H1 (cell line): Measurements from ENCODE around the gene AGPAT4. TPM values are rescaled to one million over a fixed set of nuclear protein-coding genes. Genes with fewer than 3 reads are reported as not detected.

ENCODE experiments used
- CTCF ChIA-PET: fragments of 300-600 bp; sonication (Branson Sonifier 250); formaldehyde crosslinking; loops from one replicate; lab custom pipeline; 2021; ENCODE audit not compliant: partially characterized antibody; lab: Charles Lee
- POLR2A ChIA-PET: fragments of 300-600 bp; sonication (Branson Sonifier 250); formaldehyde crosslinking; loops from one replicate; lab custom pipeline; 2021; ENCODE audit warnings: inconsistent platforms; ENCODE audit not compliant: partially characterized antibody; lab: Charles Lee
- DNase-seq, 2 experiments: peaks; one replicate each; pipeline versions ENCODE4 v3.0.0 to v3.0.0-alpha.2; 2010 to 2022; ENCODE audit warnings: low spot score in 2 of 2, low read depth in 1 of 2, mixed read lengths in 1 of 2
- FAIRE-seq: peaks from 2 replicates; lab custom pipeline; 2011; peaks lifted over from hg19 to GRCh38; lab: Jason Lieb, UNC
- H2AFZ ChIP-seq: 2 replicates; pipeline ENCODE4 v1.8.1; 2012; ENCODE audit warnings: low read length, inconsistent platforms
- H2AK5ac ChIP-seq: 2 replicates; pipeline ENCODE4 v1.6.1; 2013; ENCODE audit warnings: low read depth, low read length
- H2BK120ac ChIP-seq: replicated peaks from 2 replicates; pipeline ENCODE3; 2013; ENCODE audit warnings: low read depth, low read length, inconsistent platforms
- H2BK12ac ChIP-seq: 2 replicates; pipeline ENCODE4 v1.6.1; 2013; ENCODE audit warnings: low read depth, low read length
- H2BK15ac ChIP-seq: 2 replicates; pipeline ENCODE4 v1.6.1; 2013; ENCODE audit warnings: low read length
- H2BK20ac ChIP-seq: 2 replicates; pipeline ENCODE4 v1.6.1; 2013; ENCODE audit warnings: low read length
- H2BK5ac ChIP-seq: 2 replicates; pipeline ENCODE4 v1.6.1; 2013; ENCODE audit warnings: low read depth, low read length
- H3K14ac ChIP-seq: 2 replicates; pipeline ENCODE4 v1.6.1; 2013; ENCODE audit warnings: inconsistent platforms; ENCODE audit not compliant: insufficient read length
- H3K18ac ChIP-seq: 2 replicates; pipeline ENCODE4 v1.6.1; 2013; ENCODE audit warnings: low read length; ENCODE audit errors: extremely low read depth
- H3K23ac ChIP-seq: 2 replicates; pipeline ENCODE4 v1.6.1; 2013; ENCODE audit warnings: inconsistent platforms; ENCODE audit not compliant: insufficient read length
- H3K23me2 ChIP-seq: 2 replicates; pipeline ENCODE4 v1.6.1; 2013; ENCODE audit warnings: low read depth, low read length
- H3K27ac ChIP-seq: 2 replicates; pipeline ENCODE4 v1.6.1; 2011; ENCODE audit warnings: low read depth, low read length, inconsistent platforms
- H3K27me3 ChIP-seq, 4 experiments: replicated peaks in 1 of 4; 1 replicate in 1 of 4; 2 replicates in 3 of 4; pipeline versions ENCODE4 v1.6.1 to v1.8.1; 2011 to 2013; ENCODE audit warnings: low read length in 3 of 4, mild to moderate bottlenecking in 3 of 4, inconsistent platforms in 2 of 4, mixed read lengths in 2 of 4, moderate library complexity in 1 of 4; ENCODE audit not compliant: control insufficient read depth in 3 of 4, insufficient read depth in 3 of 4; ENCODE audit errors: extremely low read depth in 1 of 4
- H3K36me3 ChIP-seq, 4 experiments: 2 replicates each; pipeline versions ENCODE4 v1.6.1 to v1.8.1; 2011 to 2013; ENCODE audit warnings: mild to moderate bottlenecking in 4 of 4, low read length in 3 of 4, moderate library complexity in 2 of 4, control low read depth in 1 of 4, inconsistent platforms in 1 of 4; ENCODE audit not compliant: insufficient read depth in 4 of 4, control insufficient read depth in 2 of 4
- H3K4ac ChIP-seq: replicated peaks from 2 replicates; pipeline ENCODE3; 2013; ENCODE audit warnings: low read length, low read depth, mixed read lengths, inconsistent platforms; ENCODE audit not compliant: insufficient read length
- H3K4me1 ChIP-seq, 4 experiments: replicated peaks in 1 of 4; 1 replicate in 1 of 4; 2 replicates in 3 of 4; pipeline versions ENCODE4 v1.6.1 to v1.8.1; 2011 to 2013; ENCODE audit warnings: low read length in 3 of 4, inconsistent platforms in 2 of 4, mixed read lengths in 1 of 4; ENCODE audit not compliant: insufficient read depth in 4 of 4, control insufficient read depth in 3 of 4
- H3K4me2 ChIP-seq, 2 experiments: 2 replicates each; pipeline versions ENCODE4 v1.6.1 to v1.8.1; 2011 to 2013; ENCODE audit warnings: low read depth in 2 of 2, low read length in 2 of 2, control low read depth in 1 of 2, inconsistent platforms in 1 of 2, mild to moderate bottlenecking in 1 of 2; ENCODE audit not compliant: insufficient read depth in 1 of 2
- H3K4me3 ChIP-seq, 4 experiments: fragments of 200-600, 300-600 bp in 1 of 4; sonication (generic), shearing (Covaris generic), sonication (Bioruptor Twin) in 1 of 4; 2 replicates each; pipeline versions ENCODE4 v1.5.1 to v1.8.1; 2011 to 2016; ENCODE audit warnings: low read length in 4 of 4, low read depth in 3 of 4, control low read depth in 2 of 4, inconsistent platforms in 2 of 4, mild to moderate bottlenecking in 2 of 4, mixed read lengths in 1 of 4, moderate library complexity in 1 of 4; ENCODE audit not compliant: insufficient read depth in 2 of 4; ENCODE audit errors: extremely low read depth in 1 of 4
- H3K56ac ChIP-seq: replicated peaks from 2 replicates; pipeline ENCODE3; 2013; ENCODE audit warnings: low read depth, mild to moderate bottlenecking, mixed read lengths, low read length, inconsistent platforms; ENCODE audit not compliant: insufficient read length
- H3K79me1 ChIP-seq: 2 replicates; pipeline ENCODE4 v1.6.1; 2013; ENCODE audit warnings: low read depth, low read length, control low read depth
- H3K79me2 ChIP-seq, 2 experiments: 2 replicates each; pipeline versions ENCODE4 v1.6.1 to v1.8.1; 2012 to 2013; ENCODE audit warnings: low read length in 2 of 2, mild to moderate bottlenecking in 2 of 2, inconsistent platforms in 1 of 2; ENCODE audit not compliant: insufficient read depth in 2 of 2, control insufficient read depth in 1 of 2
- H3K9ac ChIP-seq, 4 experiments: replicated peaks in 1 of 4; 1 replicate in 1 of 4; 2 replicates in 3 of 4; pipeline versions ENCODE4 v1.6.1 to v1.8.1; 2011 to 2013; ENCODE audit warnings: low read depth in 3 of 4, low read length in 3 of 4, control low read depth in 2 of 4, mild to moderate bottlenecking in 2 of 4, moderate library complexity in 2 of 4, inconsistent platforms in 1 of 4; ENCODE audit errors: extremely low read depth in 1 of 4
- H3K9me3 ChIP-seq, 2 experiments: 2 replicates each; pipeline versions ENCODE4 v1.6.1 to v1.8.1; 2012 to 2013; ENCODE audit warnings: mild to moderate bottlenecking in 2 of 2, moderate library complexity in 2 of 2, control low read depth in 1 of 2, inconsistent platforms in 1 of 2, low read depth in 1 of 2, low read length in 1 of 2, mixed read lengths in 1 of 2; ENCODE audit not compliant: insufficient read depth in 2 of 2
- H4K20me1 ChIP-seq, 2 experiments: replicated peaks in 1 of 2; 2 replicates each; pipeline versions ENCODE3 to v1.8.1; 2011 to 2013; ENCODE audit warnings: inconsistent platforms in 2 of 2, low read length in 2 of 2, mild to moderate bottlenecking in 1 of 2; ENCODE audit not compliant: insufficient read depth in 2 of 2, control insufficient read depth in 1 of 2
- H4K5ac ChIP-seq: 2 replicates; pipeline ENCODE4 v1.6.1; 2013; ENCODE audit warnings: low read length, low read depth, mixed read lengths, inconsistent platforms; ENCODE audit not compliant: insufficient read length
- H4K8ac ChIP-seq: 2 replicates; pipeline ENCODE4 v1.8.0; 2013; ENCODE audit warnings: mild to moderate bottlenecking, moderate library complexity, low read length, inconsistent platforms; ENCODE audit not compliant: insufficient read depth; ENCODE audit errors: extremely low read depth
- H4K91ac ChIP-seq: replicated peaks from 2 replicates; pipeline ENCODE3; 2013; ENCODE audit warnings: low read length, mixed read lengths, inconsistent platforms; ENCODE audit not compliant: insufficient read length
- BACH1 ChIP-seq: IDR thresholded peaks from 2 replicates; pipeline ENCODE4 v1.6.1; 2012; ENCODE audit warnings: low read length, improper control_type of control experiment
- CEBPB ChIP-seq: IDR thresholded peaks from 2 replicates; pipeline ENCODE4 v1.6.1; 2012; ENCODE audit warnings: low read depth, low read length
- CREB1 ChIP-seq: IDR thresholded peaks from 2 replicates; pipeline ENCODE4 v1.6.1; 2012; ENCODE audit warnings: inconsistent platforms
- FOSL1 ChIP-seq: IDR thresholded peaks from 2 replicates; pipeline ENCODE4 v1.6.1; 2011; ENCODE audit warnings: mild to moderate bottlenecking, low read depth, low read length, moderate library complexity; ENCODE audit not compliant: insufficient read depth
- GABPA ChIP-seq: IDR thresholded peaks from 2 replicates; pipeline ENCODE4 v1.6.1; 2011; ENCODE audit warnings: mild to moderate bottlenecking, low read length, moderate library complexity, borderline replicate concordance; ENCODE audit not compliant: insufficient read depth
- PHF8 ChIP-seq: fragments of 200-600 bp; sonication (generic); conservative IDR thresholded peaks from 2 replicates; pipeline ENCODE4 v1.7.1; 2012; ENCODE audit warnings: low read depth, mild to moderate bottlenecking, inconsistent platforms, low read length, moderate library complexity
- RAD21 ChIP-seq, 2 experiments: IDR thresholded peaks in 1 of 2; conservative IDR thresholded peaks in 1 of 2; 2 replicates each; pipeline ENCODE4 v1.6.1; 2011; ENCODE audit warnings: low read depth in 2 of 2, low read length in 2 of 2, improper control_type of control experiment in 1 of 2, inconsistent platforms in 1 of 2, mild to moderate bottlenecking in 1 of 2, moderate library complexity in 1 of 2
- RNF2 ChIP-seq: fragments of 200-900, 300-1000 bp; sonication (generic); IDR thresholded peaks from 2 replicates; pipeline ENCODE4 v1.7.1; 2016; ENCODE audit warnings: borderline replicate concordance, low read depth, mild to moderate bottlenecking, antibody characterized with exemption, low read length; ENCODE audit not compliant: poor library complexity, severe bottlenecking; ENCODE audit errors: missing control alignments
- RXRA ChIP-seq: IDR thresholded peaks from 2 replicates; pipeline ENCODE4 v1.6.1; 2011; ENCODE audit warnings: low read depth, mild to moderate bottlenecking, low read length, moderate library complexity; ENCODE audit not compliant: insufficient read depth
- SAP30 ChIP-seq: fragments of 300-600 bp; sonication (generic); IDR thresholded peaks from 2 replicates; pipeline ENCODE4 v1.7.1; 2012; ENCODE audit warnings: low read length, moderate library complexity, mild to moderate bottlenecking, inconsistent platforms; ENCODE audit not compliant: insufficient read depth, insufficient replicate concordance
- SRF ChIP-seq: IDR thresholded peaks from 2 replicates; pipeline ENCODE4 v1.6.1; 2011; ENCODE audit warnings: mild to moderate bottlenecking, low read depth, low read length, moderate library complexity
- SUZ12 ChIP-seq: fragments of 200-600 bp; sonication (generic); IDR thresholded peaks from 2 replicates; pipeline ENCODE4 v1.6.1; 2012; ENCODE audit warnings: mild to moderate bottlenecking, inconsistent platforms, low read length, moderate library complexity, mixed read lengths
- TAF7 ChIP-seq: optimal IDR thresholded peaks from 2 replicates; pipeline ENCODE3; 2011; ENCODE audit warnings: low read depth, mild to moderate bottlenecking, inconsistent platforms, low read length, moderate library complexity, borderline replicate concordance
- WGBS, 2 experiments: shearing (Covaris generic) in 1 of 2; methylation state at CpG; one replicate each; pipeline versions ENCODE4 v1.1.6 to v1.1.7; 2013 to 2015; ENCODE audit warnings: low lambda C conversion rate in 2 of 2, mixed read lengths in 2 of 2, inconsistent platforms in 1 of 2, low coverage in 1 of 2, missing lambda C conversion rate in 1 of 2; ENCODE audit not compliant: insufficient replicate concordance in 2 of 2, insufficient coverage in 1 of 2, insufficient read length in 1 of 2; ENCODE audit errors: extremely low coverage in 1 of 2, missing lambda C conversion rate in 1 of 2; 5-methylcytosine and 5-hydroxymethylcytosine counted together
- polyA plus RNA-seq, 7 experiments: library from polyadenylated mRNA; depleted of rRNA in 3 of 7; stranded (reverse) in 5 of 7; unstranded in 2 of 7; fragments of >200 nt in 5 of 7; fragments of 200-250 nt in 2 of 7; gene quantifications; 1 replicate in 5 of 7; 2 replicates in 1 of 7; 4 replicates in 1 of 7; pipeline versions ENCODE4 v1.2.1 to v1.2.3, GENCODE V29; 2011 to 2013; ENCODE audit warnings: missing spikeins in 2 of 7, mixed read lengths in 2 of 7
- total RNA-seq: library from RNA; stranded (reverse); fragmentation: NEBNext Ultra II Directional; extraction: Animal tissue kit (Norgen Biotek cat#: 25700); gene quantifications from 2 replicates; pipeline ENCODE4 v1.2.1, GENCODE V29; 2021

The AGPAT4 gene
- total and polyA plus RNA-seq, 2 of the 8 experiments (the other 6 are each of a cell fraction or from before 2014, with no cell fraction given): 13.5 to 23.8 TPM

DNA sequence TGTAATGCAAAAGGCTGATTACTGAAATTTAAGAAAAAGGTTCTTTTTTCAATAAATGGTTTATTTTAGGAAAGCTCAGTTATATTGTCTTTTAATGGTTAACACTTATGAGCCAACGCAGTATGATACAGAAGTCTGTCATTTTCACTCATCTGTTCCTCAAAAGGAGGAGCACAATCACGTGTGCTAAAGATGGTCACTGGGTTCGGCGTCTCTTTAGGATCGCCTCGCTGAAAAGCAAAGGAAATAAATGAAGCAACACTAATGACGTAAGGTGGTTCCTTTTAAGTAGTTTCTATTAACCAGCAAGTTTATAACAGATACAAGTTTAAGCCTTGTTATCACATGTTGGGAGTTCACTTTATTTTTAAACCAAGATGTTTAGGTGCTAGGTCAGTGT is 156.6 kb downstream of the AGPAT4 start:
- H3K27ac ChIP-seq: no peak overlapping the region
- no peaks in the 10 kb centered on the region for H3K23me2 ChIP-seq
- H3K79me2 ChIP-seq: no peaks in the 10 kb centered on the region
- no peak overlapping the region for H3K14ac ChIP-seq
- FAIRE-seq: no peak
- H2AFZ ChIP-seq: no peak overlapping the region
- H3K4me2 ChIP-seq: no peak overlapping the region
- H4K8ac ChIP-seq: no peak overlapping the region
- H3K23ac ChIP-seq: no peak overlapping the region
- H4K91ac ChIP-seq: no peak overlapping the region
- H3K4me3 ChIP-seq: no peak overlapping the region
- ChIA-PET POLR2A (no interaction called here), CTCF (interaction anchor here (1.0 kb wide), 1 partner anchor 367 kb away, joined by 3 read pairs; no protein-coding TSS in a partner anchor)
- H3K27me3 ChIP-seq: no peaks in the 10 kb centered on the region
- no peak overlapping the region for H2AK5ac ChIP-seq
- no peaks in the 10 kb centered on the region for H3K4me1 ChIP-seq
- no peak overlapping the region for H3K9ac ChIP-seq
- no peaks in the 10 kb centered on the region for H3K9me3 ChIP-seq
- H4K20me1 ChIP-seq: no peaks in the 10 kb centered on the region
- H3K36me3 ChIP-seq: peaks cover 3 to 38% (median 21%) of the 10 kb centered on the region in 4 experiments; a peak in 6 of 8 replicates
- H3K56ac ChIP-seq: no peak overlapping the region
- no peak overlapping the region for H2BK120ac ChIP-seq
- H3K18ac ChIP-seq: no peak overlapping the region
- no peak overlapping the region for H2BK20ac ChIP-seq
- DNase-seq: no peak
- no peak overlapping the region for H2BK12ac ChIP-seq
- no peak overlapping the region for H4K5ac ChIP-seq
- H2BK5ac ChIP-seq: no peak overlapping the region
- H3K4ac ChIP-seq: no peak overlapping the region
- H2BK15ac ChIP-seq: no peak overlapping the region
- no peaks in the 10 kb centered on the region for H3K79me1 ChIP-seq
- WGBS, 2 experiments: 93% methylated on average over 7 of the region's 7 CpGs; no CpG with 5 or more reads in 1 of the 2 experiments
- TF ChIP-seq CEBPB (no peak), SAP30 (no peak), CREB1 (no peak), RNF2 (no peak), FOSL1 (no peak), RXRA (no peak), GABPA (no peak), RAD21 (IDR thresholded peaks at IDR 0.05 in 1 of 2, conservative IDR thresholded peaks at IDR 0.05 in 1 of 2; ENCODE audit: low read depth in 2 of 2, low read length in 2 of 2) (no peak), SUZ12 (no peak), SRF (no peak), TAF7 (no peak), PHF8 (no peak), BACH1 (no peak)
